ENCODE data around the gene SYK.

The SYK gene

DNA sequence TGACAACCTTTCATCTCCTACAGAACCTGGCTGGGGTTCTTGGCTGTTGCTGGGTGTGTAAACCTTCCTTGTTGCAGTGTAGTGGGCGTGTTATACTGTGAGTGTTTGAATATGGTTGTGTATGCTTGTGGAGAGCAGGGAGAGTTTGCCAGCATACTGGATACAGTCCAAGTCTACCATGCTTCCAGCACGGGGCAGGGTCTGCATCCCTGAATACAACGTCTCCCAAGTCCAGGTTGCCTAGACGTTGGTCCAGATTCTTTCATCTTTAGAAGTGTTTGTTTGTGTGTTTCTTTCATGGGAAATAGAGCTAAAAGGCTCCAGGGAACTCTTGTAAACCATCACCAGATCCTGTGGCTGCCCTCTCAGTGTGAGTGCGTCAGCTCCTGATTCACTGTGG lies 46.4 kb downstream of the SYK start:
- DNase-seq (ENCODE audit: low read depth) = no peak
- no peak for TF ChIP-seq CTCF (IDR thresholded peaks at IDR 0.05; ENCODE audit: control insufficient read depth, extremely low read depth, insufficient read depth)
- no peak overlapping the region for H3K4me3 ChIP-seq (ENCODE audit: low read depth, low read length)

DNA sequence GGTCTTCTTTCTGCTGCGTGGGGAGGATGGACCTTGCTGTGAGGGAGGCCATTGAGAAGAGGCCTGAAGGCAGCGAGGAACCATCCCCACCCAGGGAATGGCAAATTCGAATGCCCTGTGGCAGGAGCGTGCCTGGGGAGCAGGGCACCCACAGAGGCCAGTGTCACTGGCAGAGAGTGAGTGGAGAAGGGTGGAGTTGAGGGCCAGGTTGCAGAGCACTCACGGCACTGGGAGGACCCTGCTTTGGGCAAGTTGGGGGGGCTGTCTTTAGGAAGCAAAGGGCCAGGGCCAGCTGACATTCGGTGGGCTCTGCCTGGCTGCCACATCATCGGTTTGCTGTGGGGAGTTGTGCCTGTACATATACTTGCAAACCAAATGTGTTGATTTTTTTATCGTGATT lies 47.2 kb downstream of the SYK start:
- TF ChIP-seq CTCF (IDR thresholded peaks at IDR 0.05; ENCODE audit: control insufficient read depth, extremely low read depth, insufficient read depth) = no peak
- no peak for DNase-seq (ENCODE audit: low read depth)
- no peak overlapping the region for H3K4me3 ChIP-seq (ENCODE audit: low read depth, low read length)

- no peak overlapping the region for H3K4me3 ChIP-seq (ENCODE audit: low read depth, low read length)
- TF ChIP-seq CTCF (IDR thresholded peaks at IDR 0.05; ENCODE audit: control insufficient read depth, extremely low read depth, insufficient read depth) = no peak
- no peak for DNase-seq (ENCODE audit: low read depth)
Measured at GRCh38 chr9:90851444-90851843, 49.8 kb downstream of the SYK start.

DNA sequence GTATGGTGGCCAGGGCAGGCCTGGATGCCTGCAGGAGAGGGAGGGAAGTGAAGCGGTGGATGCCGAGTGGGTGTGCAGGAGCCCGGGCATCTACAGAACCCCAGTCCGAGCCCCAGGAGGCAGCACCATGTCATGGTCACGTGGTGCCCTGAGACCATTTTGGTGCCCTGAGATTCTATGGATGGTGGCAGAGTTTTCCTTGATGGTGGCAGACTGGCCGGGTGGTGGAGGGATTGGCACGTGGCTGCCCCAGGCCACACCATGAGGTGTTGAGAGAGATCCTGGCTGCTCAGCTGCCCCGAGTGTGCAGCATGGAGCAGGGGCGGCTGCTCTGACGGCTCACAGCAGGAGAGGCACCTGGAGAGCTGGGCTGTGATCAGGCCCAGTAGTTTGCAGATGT lies 52.3 kb downstream of the SYK start:
- DNase-seq (ENCODE audit: low read depth) = no peak
- no peak for TF ChIP-seq CTCF (IDR thresholded peaks at IDR 0.05; ENCODE audit: control insufficient read depth, extremely low read depth, insufficient read depth)
- no peak overlapping the region for H3K4me3 ChIP-seq (ENCODE audit: low read depth, low read length)

DNA sequence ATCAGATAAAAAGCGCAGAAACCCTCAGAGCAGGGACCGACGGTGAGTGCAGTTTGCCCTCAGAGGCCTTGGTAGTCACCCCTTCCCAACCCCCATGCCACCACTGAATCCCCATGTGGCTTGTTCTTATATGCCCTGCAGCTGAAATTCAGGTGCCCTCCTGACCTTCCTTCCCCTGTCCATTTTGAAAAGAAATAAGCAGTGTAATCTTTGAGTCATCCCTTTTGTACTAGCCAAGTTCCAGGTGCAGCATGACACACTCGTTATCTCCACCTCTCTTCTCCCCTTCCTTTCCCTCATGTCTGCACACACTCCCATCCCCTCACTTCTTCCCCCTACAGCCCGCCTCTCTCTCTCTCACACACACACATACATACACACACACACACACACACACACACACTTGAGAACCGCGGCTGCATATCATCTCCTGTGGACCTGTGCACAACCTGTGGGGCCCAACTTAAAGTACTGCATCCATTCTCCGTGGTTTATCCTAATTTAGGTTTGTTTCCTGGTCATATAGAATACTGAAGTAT lies 53.1 kb downstream of the SYK start:
- TF ChIP-seq CTCF (IDR thresholded peaks at IDR 0.05; ENCODE audit: control insufficient read depth, extremely low read depth, insufficient read depth) = no peak
- H3K4me3 ChIP-seq (ENCODE audit: low read depth, low read length) = no peak overlapping the region
- no peak for DNase-seq (ENCODE audit: low read depth)

- DNase-seq (ENCODE audit: low read depth) = no peak
- no peak overlapping the region for H3K4me3 ChIP-seq (ENCODE audit: low read depth, low read length)
- no peak for TF ChIP-seq CTCF (IDR thresholded peaks at IDR 0.05; ENCODE audit: control insufficient read depth, extremely low read depth, insufficient read depth)
Measured at GRCh38 chr9:90855208-90855902, 53.7 kb downstream of the SYK start.

DNA sequence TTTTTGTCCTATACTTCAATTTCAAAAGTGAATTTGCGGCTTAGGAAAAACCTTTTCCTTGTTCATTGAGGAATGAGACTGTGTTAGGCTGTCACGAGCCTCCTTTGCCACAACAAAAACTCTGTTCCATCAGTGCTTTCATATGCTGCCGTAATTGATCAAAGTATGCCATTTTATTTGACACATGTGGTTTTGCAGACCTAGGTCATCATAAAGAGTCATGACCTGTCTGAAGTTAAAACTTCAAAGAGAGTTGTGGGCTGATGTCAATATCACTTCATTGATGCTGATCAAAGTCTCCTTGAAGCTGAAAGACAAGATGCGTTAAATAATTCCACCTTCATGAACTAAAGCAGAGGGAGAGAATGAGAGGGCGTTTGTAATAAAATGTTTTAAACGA lies 55.5 kb downstream of the SYK start:
- H3K4me3 ChIP-seq (ENCODE audit: low read depth, low read length) = no peak overlapping the region
- no peak for DNase-seq (ENCODE audit: low read depth)
- TF ChIP-seq CTCF (IDR thresholded peaks at IDR 0.05; ENCODE audit: control insufficient read depth, extremely low read depth, insufficient read depth) = no peak
